SU-DHL-6 (cell line): ENCODE results near the gene FAM120A.

Source experiments
- H2AFZ ChIP-seq: fragments of 200-600 bp; sonication (generic); 2 replicates; pipeline ENCODE4 v1.6.1; 2014; ENCODE audit warnings: low read depth, mild to moderate bottlenecking, moderate library complexity, mixed read lengths, antibody characterized with exemption, low read length; ENCODE audit not compliant: severe bottlenecking
- H3F3A ChIP-seq: fragments of 200-600 bp; shearing (Covaris generic); 2 replicates; pipeline ENCODE4 v1.6.0; 2016; ENCODE audit warnings: antibody characterized with exemption, mild to moderate bottlenecking; ENCODE audit not compliant: insufficient read depth
- H3K27ac ChIP-seq: fragments of 200-600 bp; sonication (generic); 2 replicates; pipeline ENCODE4 v1.5.1; 2016; ENCODE audit warnings: low read depth, mild to moderate bottlenecking, low read length, moderate library complexity, mixed read lengths
- H3K27me3 ChIP-seq: fragments of 200-600 bp; sonication (generic), shearing (Covaris generic); 2 replicates; pipeline ENCODE4 v1.6.0; 2014; ENCODE audit warnings: mild to moderate bottlenecking, low read length
- H3K36me3 ChIP-seq: fragments of 200-600 bp; sonication (generic); 2 replicates; pipeline ENCODE4 v1.6.1; 2014; ENCODE audit warnings: mild to moderate bottlenecking, low read length, mixed read lengths
- H3K4me2 ChIP-seq: fragments of 300-600, 200-600 bp; shearing (Covaris generic), sonication (generic); 2 replicates; pipeline ENCODE4 v1.6.0; 2014; ENCODE audit warnings: low read length, low read depth, mild to moderate bottlenecking; ENCODE audit not compliant: poor library complexity, severe bottlenecking
- H3K4me3 ChIP-seq: fragments of 200-600 bp; sonication (generic); 2 replicates; pipeline ENCODE4 v1.5.1; 2014; ENCODE audit warnings: antibody characterized with exemption, low read length, mild to moderate bottlenecking, mixed read lengths; ENCODE audit not compliant: insufficient read depth, poor library complexity, severe bottlenecking
- H3K79me2 ChIP-seq: fragments of 200-600 bp; sonication (generic); 2 replicates; pipeline ENCODE4 v1.6.1; 2014; ENCODE audit warnings: mild to moderate bottlenecking, low read length, moderate library complexity; ENCODE audit not compliant: insufficient read depth
- H3K9ac ChIP-seq: fragments of 200-600 bp; sonication (generic); 2 replicates; pipeline ENCODE4 v1.7.0; 2014; ENCODE audit warnings: mild to moderate bottlenecking, low read length
- H3K9me2 ChIP-seq: fragments of 200-600 bp; sonication (generic); replicated peaks from 2 replicates; pipeline ENCODE4 v1.6.1; 2014; ENCODE audit warnings: low read length; ENCODE audit not compliant: insufficient read depth
- H3K9me3 ChIP-seq: fragments of 200-600 bp; sonication (generic); 2 replicates; pipeline ENCODE4 v1.6.1; 2014; ENCODE audit warnings: low read length, mixed read lengths; ENCODE audit not compliant: insufficient read depth
- H4K20me1 ChIP-seq: fragments of 200-600 bp; sonication (generic); 2 replicates; pipeline ENCODE4 v1.6.1; 2014; ENCODE audit warnings: low read depth, mild to moderate bottlenecking, antibody characterized with exemption, low read length, moderate library complexity, mixed read lengths
- EZH2phosphoT487 ChIP-seq: fragments of 200-600 bp; sonication (generic), shearing (Covaris generic); conservative IDR thresholded peaks from 2 replicates; pipeline ENCODE4 v1.6.1; 2018; ENCODE audit warnings: mild to moderate bottlenecking, antibody characterized with exemption, low read length, moderate library complexity, mixed read lengths
- TF ChIP-seq, protein P1 (sequence below): fragments of 200-600 bp; sonication (generic); IDR thresholded peaks from one replicate; pipeline ENCODE4 v1.5.1; 2017; ENCODE audit warnings: antibody characterized with exemption, mild to moderate bottlenecking, low read length, moderate library complexity; ENCODE audit not compliant: insufficient read depth, poor library complexity, severe bottlenecking

Gene FAM120A

GRCh38 chr9:93488244-93488643, 36.8 kb downstream of the FAM120A start:
- no peak for TF ChIP-seq EZH2phosphoT487
- TF ChIP-seq, protein P1, sequence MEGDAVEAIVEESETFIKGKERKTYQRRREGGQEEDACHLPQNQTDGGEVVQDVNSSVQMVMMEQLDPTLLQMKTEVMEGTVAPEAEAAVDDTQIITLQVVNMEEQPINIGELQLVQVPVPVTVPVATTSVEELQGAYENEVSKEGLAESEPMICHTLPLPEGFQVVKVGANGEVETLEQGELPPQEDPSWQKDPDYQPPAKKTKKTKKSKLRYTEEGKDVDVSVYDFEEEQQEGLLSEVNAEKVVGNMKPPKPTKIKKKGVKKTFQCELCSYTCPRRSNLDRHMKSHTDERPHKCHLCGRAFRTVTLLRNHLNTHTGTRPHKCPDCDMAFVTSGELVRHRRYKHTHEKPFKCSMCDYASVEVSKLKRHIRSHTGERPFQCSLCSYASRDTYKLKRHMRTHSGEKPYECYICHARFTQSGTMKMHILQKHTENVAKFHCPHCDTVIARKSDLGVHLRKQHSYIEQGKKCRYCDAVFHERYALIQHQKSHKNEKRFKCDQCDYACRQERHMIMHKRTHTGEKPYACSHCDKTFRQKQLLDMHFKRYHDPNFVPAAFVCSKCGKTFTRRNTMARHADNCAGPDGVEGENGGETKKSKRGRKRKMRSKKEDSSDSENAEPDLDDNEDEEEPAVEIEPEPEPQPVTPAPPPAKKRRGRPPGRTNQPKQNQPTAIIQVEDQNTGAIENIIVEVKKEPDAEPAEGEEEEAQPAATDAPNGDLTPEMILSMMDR, result no peak
- Histone ChIP-seq H4K20me1 (no peaks in the 10 kb centered on the region), H3K9me3 (no peaks in the 10 kb centered on the region), H3F3A (no peaks in the 10 kb centered on the region), H3K79me2 (peaks cover 47% of the 10 kb centered on the region), H3K4me2 (no peak overlapping the region), H3K36me3 (no peaks in the 10 kb centered on the region; the same call in 1 of the 2 replicates), H3K9ac (no peak overlapping the region), H3K9me2 (no peaks in the 10 kb centered on the region), H3K27me3 (no peaks in the 10 kb centered on the region), H3K4me3 (no peak overlapping the region), H2AFZ (no peak overlapping the region), H3K27ac (no peak overlapping the region)

DNA sequence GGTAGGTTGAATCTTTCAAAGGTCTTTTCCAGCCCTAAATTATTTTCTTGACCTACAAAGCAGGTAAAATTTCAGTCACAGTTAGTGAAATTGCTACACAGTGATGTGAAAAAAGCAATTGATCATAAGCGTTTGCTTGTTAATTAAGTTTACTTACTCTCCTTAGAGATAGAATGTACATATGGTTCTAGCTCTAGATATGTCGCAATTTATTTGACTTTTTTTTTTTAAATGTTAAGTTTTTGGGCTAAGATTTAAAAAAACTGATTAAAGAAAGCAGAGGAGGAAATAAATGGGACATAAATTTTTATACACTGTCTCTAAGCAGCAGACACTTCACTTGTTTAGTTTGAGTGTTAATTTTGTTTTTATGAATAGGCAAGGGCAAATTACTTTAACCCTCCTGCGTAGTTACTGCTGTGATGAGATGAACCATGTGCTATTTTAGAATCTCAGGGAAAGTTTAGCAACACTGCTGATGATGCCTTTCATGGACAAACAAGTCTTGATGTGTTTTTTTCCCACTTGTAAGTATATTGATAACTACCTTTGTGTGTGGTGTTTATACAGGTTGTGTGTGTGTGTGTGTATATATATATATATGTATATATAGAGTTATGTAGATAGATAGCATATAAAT, 40.2 kb downstream of the FAM120A start:
- Histone ChIP-seq H3K4me3 (no peak overlapping the region), H3K36me3 (no peaks in the 10 kb centered on the region; the same call in 1 of the 2 replicates), H3K79me2 (peaks cover 40% of the 10 kb centered on the region), H4K20me1 (no peaks in the 10 kb centered on the region), H3K27ac (no peak overlapping the region), H3K9me3 (no peaks in the 10 kb centered on the region), H2AFZ (no peak overlapping the region), H3K9me2 (no peaks in the 10 kb centered on the region), H3F3A (no peaks in the 10 kb centered on the region), H3K27me3 (no peaks in the 10 kb centered on the region), H3K9ac (no peak overlapping the region), H3K4me2 (no peak overlapping the region)
- TF ChIP-seq EZH2phosphoT487, result no peak
- TF ChIP-seq, protein P1, result no peak

- peaks cover 4% of the 10 kb centered on the region; the same call in 1 of the 2 replicates for H3K36me3 ChIP-seq
- no peak overlapping the region for H3K9ac ChIP-seq
- no peaks in the 10 kb centered on the region for H3K27me3 ChIP-seq
- no peaks in the 10 kb centered on the region for H3K9me3 ChIP-seq
- no peak overlapping the region for H3K27ac ChIP-seq
- H4K20me1 ChIP-seq, result no peaks in the 10 kb centered on the region
- no peak overlapping the region for H2AFZ ChIP-seq
- TF ChIP-seq, protein P1, result no peak
- no peak for TF ChIP-seq EZH2phosphoT487
- peaks cover 40% of the 10 kb centered on the region for H3K79me2 ChIP-seq
- no peak overlapping the region for H3K4me3 ChIP-seq
- H3K4me2 ChIP-seq, result no peak overlapping the region
- no peaks in the 10 kb centered on the region for H3F3A ChIP-seq
- H3K9me2 ChIP-seq, result no peaks in the 10 kb centered on the region
These were observed 40.8 kb downstream of the FAM120A start for GRCh38 chr9:93492327-93492726.
